IMR-90 (cell line): ENCODE results near the gene INPP1. TPM values are rescaled to one million over a fixed set of nuclear protein-coding genes. Genes with fewer than 3 reads are reported as not detected.

Source experiments
- ATAC-seq: fragments of 200-7000 bp; cut with Tn5 transposase; 2 replicates; pipeline ENCODE4 v1.9.1; 2020; ENCODE audit warnings: low read depth, mild to moderate bottlenecking, moderate library complexity
- BruUV-seq: library from RNA; stranded (reverse); fragments of 400-500 nt; replicated peaks from 2 replicates; lab custom pipeline; 2021; lab: Mats Ljungman, UMichigan
- CTCF ChIA-PET: fragments of 300-600 bp; formaldehyde crosslinking; extraction: SDS; loops from one replicate; lab custom pipeline; 2021; ENCODE audit warnings: antibody characterized with exemption; lab: Yijun Ruan, JAX
- POLR2A ChIA-PET: fragments of 300-600 bp; sonication (Branson Sonifier 250); formaldehyde crosslinking; loops from one replicate; lab custom pipeline; 2022; ENCODE audit warnings: antibody characterized with exemption; ENCODE audit not compliant: unreplicated experiment; lab: Charles Lee
- DNase-seq: peaks from one replicate; pipeline ENCODE4 v3.0.0; 2013
- H2AFZ ChIP-seq: replicated peaks from 2 replicates; pipeline ENCODE3; 2013; ENCODE audit warnings: low read length, mild to moderate bottlenecking; ENCODE audit not compliant: poor library complexity
- H2AK5ac ChIP-seq: 2 replicates; pipeline ENCODE4 v1.6.1; 2013; ENCODE audit warnings: low read depth, low read length, inconsistent platforms
- H2AK9ac ChIP-seq: replicated peaks from 2 replicates; pipeline ENCODE3; 2013; ENCODE audit warnings: mild to moderate bottlenecking, low read depth, low read length, moderate library complexity; ENCODE audit not compliant: poor library complexity
- H2BK120ac ChIP-seq: 2 replicates; pipeline ENCODE4 v1.6.1; 2013; ENCODE audit warnings: low read depth, low read length, inconsistent platforms
- H2BK15ac ChIP-seq: 3 replicates; pipeline ENCODE4 v1.6.1; 2013; ENCODE audit warnings: low read depth, low read length, inconsistent platforms
- H2BK20ac ChIP-seq: 2 replicates; pipeline ENCODE4 v1.6.1; 2013; ENCODE audit warnings: low read depth, mild to moderate bottlenecking, inconsistent platforms, low read length, moderate library complexity
- H2BK5ac ChIP-seq: 2 replicates; pipeline ENCODE4 v1.6.1; 2013; ENCODE audit warnings: mild to moderate bottlenecking, low read depth, low read length, inconsistent platforms; ENCODE audit not compliant: poor library complexity, severe bottlenecking
- H3K14ac ChIP-seq: replicated peaks from 2 replicates; pipeline ENCODE4 v1.6.1; 2013; ENCODE audit warnings: low read depth, low read length, inconsistent platforms
- H3K18ac ChIP-seq: 2 replicates; pipeline ENCODE4 v1.6.1; 2013; ENCODE audit warnings: low read depth, low read length, control low read depth
- H3K23ac ChIP-seq: 2 replicates; pipeline ENCODE4 v1.6.1; 2013; ENCODE audit warnings: low read depth, low read length, inconsistent platforms
- H3K27ac ChIP-seq: 2 replicates; pipeline ENCODE4 v1.5.1; 2013; ENCODE audit warnings: mild to moderate bottlenecking, control low read depth, low read length; ENCODE audit not compliant: insufficient read depth
- H3K27me3 ChIP-seq: 2 replicates; pipeline ENCODE4 v1.6.1; 2013; ENCODE audit warnings: low read length; ENCODE audit not compliant: control insufficient read depth, insufficient read depth
- H3K36me3 ChIP-seq: 2 replicates; pipeline ENCODE4 v1.6.1; 2013; ENCODE audit warnings: low read length, mixed read lengths; ENCODE audit not compliant: control insufficient read depth, insufficient read depth
- H3K4ac ChIP-seq: 2 replicates; pipeline ENCODE4 v1.6.1; 2013; ENCODE audit warnings: low read depth, low read length, inconsistent platforms
- H3K4me1 ChIP-seq: 2 replicates; pipeline ENCODE4 v1.6.1; 2013; ENCODE audit warnings: low read length, mixed read lengths; ENCODE audit not compliant: control insufficient read depth, insufficient read depth
- H3K4me2 ChIP-seq: 2 replicates; pipeline ENCODE4 v1.6.1; 2013; ENCODE audit warnings: low read depth, mild to moderate bottlenecking, control low read depth, low read length, moderate library complexity
- H3K4me3 ChIP-seq: 2 replicates; pipeline ENCODE4 v1.5.1; 2013; ENCODE audit warnings: low read depth, mild to moderate bottlenecking, control low read depth, low read length, moderate library complexity; ENCODE audit not compliant: insufficient read depth
- H3K56ac ChIP-seq: 2 replicates; pipeline ENCODE4 v1.6.1; 2013; ENCODE audit warnings: low read length, inconsistent platforms; ENCODE audit not compliant: insufficient read depth; ENCODE audit errors: extremely low read depth
- H3K79me1 ChIP-seq, 2 experiments: 2 replicates each; pipeline ENCODE4 v1.6.1; 2013; ENCODE audit warnings: low read length in 2 of 2, inconsistent platforms in 1 of 2, low read depth in 1 of 2
- H3K9ac ChIP-seq: 2 replicates; pipeline ENCODE4 v1.6.1; 2013; ENCODE audit warnings: low read depth, low read length, control low read depth
- H3K9me1 ChIP-seq: 2 replicates; pipeline ENCODE4 v1.6.1; 2013; ENCODE audit warnings: low read length, inconsistent platforms; ENCODE audit not compliant: insufficient read depth
- H3K9me3 ChIP-seq: 2 replicates; pipeline ENCODE4 v1.6.1; 2013; ENCODE audit warnings: low read length; ENCODE audit not compliant: control insufficient read depth, insufficient read depth
- H4K20me1 ChIP-seq: 2 replicates; pipeline ENCODE4 v1.6.1; 2013; ENCODE audit warnings: low read length, inconsistent platforms; ENCODE audit not compliant: insufficient read depth
- H4K5ac ChIP-seq: 2 replicates; pipeline ENCODE4 v1.6.1; 2013; ENCODE audit warnings: mild to moderate bottlenecking, low read depth, low read length, control low read depth
- H4K8ac ChIP-seq, 2 experiments: 2 replicates each; pipeline ENCODE4 v1.6.1; 2013; ENCODE audit warnings: low read depth in 2 of 2, low read length in 2 of 2, control low read depth in 1 of 2, inconsistent platforms in 1 of 2
- H4K91ac ChIP-seq: 2 replicates; pipeline ENCODE4 v1.6.1; 2013; ENCODE audit warnings: low read depth, low read length, inconsistent platforms; ENCODE audit not compliant: insufficient read depth
- CEBPB ChIP-seq: IDR thresholded peaks from 2 replicates; pipeline ENCODE4 v1.6.1; 2012; ENCODE audit warnings: low read depth, low read length, improper control_type of control experiment
- MAZ ChIP-seq: IDR thresholded peaks from 2 replicates; pipeline ENCODE4 v1.6.1; 2012; ENCODE audit warnings: low read depth, mild to moderate bottlenecking, low read length, improper control_type of control experiment, moderate library complexity, borderline replicate concordance
- dilution Hi-C: fragments of 300-500 bp; cut with HindIII; formaldehyde crosslinking; loops from one replicate; pipeline ENCODE4 v1.14.3; 2018; ENCODE audit warnings: low sequenced_read_pairs; ENCODE audit not compliant: unreplicated experiment
- in situ Hi-C: fragments of 300-500 bp; cut with MboI; formaldehyde crosslinking; loops from 3 replicates; pipeline ENCODE4 v1.14.3; 2019; ENCODE audit warnings: low sequenced_read_pairs, inconsistent platforms, mixed read lengths
- intact Hi-C: fragments of 100-400 bp; cut with micrococcal nuclease; formaldehyde crosslinking; loops from 2 replicates; pipeline ENCODE4 v1.10.0; 2022
- polyA plus RNA-seq, 3 experiments: library from polyadenylated mRNA; depleted of rRNA; stranded (reverse); fragments of >200 nt; gene quantifications; 2 replicates each; pipeline ENCODE4 v1.2.3, GENCODE V29; 2012; ENCODE audit warnings: low replicate concordance in 1 of 3
- total RNA-seq: library from RNA; depleted of rRNA; stranded (reverse); fragments of >200 nt; gene quantifications from 2 replicates; pipeline ENCODE4 v1.2.3, GENCODE V29; 2012

INPP1 gene
- total and polyA plus RNA-seq, 2 of the 4 experiments (the other 2 are of a cell fraction) = 4.1 to 10.1 TPM

- no peak overlapping the region for H3K4me2 ChIP-seq
Measured at GRCh38 chr2:190360561-190360960, 17.2 kb downstream of the INPP1 start.

More at GRCh38 chr2:190360561-190360960, 17.2 kb downstream of the INPP1 start:
- in situ Hi-C loops (no loop called here), intact Hi-C loops (no loop called here), dilution Hi-C loops (no loop called here)
- no peak for ATAC-seq
- Histone ChIP-seq H4K8ac (no peak overlapping the region), H3K14ac (no peak overlapping the region), H3K9me1 (peaks cover 4% of the 10 kb centered on the region; the same call in 1 of the 2 replicates), H3K9me3 (no peaks in the 10 kb centered on the region), H3K4me3 (no peak overlapping the region), H2AFZ (no peak overlapping the region), H2AK9ac (no peak overlapping the region), H3K56ac (no peak overlapping the region), H3K9ac (no peak overlapping the region), H2BK5ac (no peak overlapping the region), H3K23ac (no peak overlapping the region), H3K27ac (no peak overlapping the region), H4K91ac (no peak overlapping the region), H3K79me1 (peaks cover 14 to 20% of the 10 kb centered on the region in 2 experiments), H2BK120ac (no peak overlapping the region), H2BK20ac (no peak overlapping the region), H3K27me3 (no peaks in the 10 kb centered on the region), H3K36me3 (peaks cover 3% of the 10 kb centered on the region; the same call in 1 of the 2 replicates), H2BK15ac (no peak overlapping the region), H3K4me1 (peaks cover 10% of the 10 kb centered on the region), H3K4ac (no peak overlapping the region), H3K18ac (no peak overlapping the region), H4K20me1 (no peaks in the 10 kb centered on the region), H4K5ac (no peak overlapping the region), H2AK5ac (no peak overlapping the region)
- TF ChIP-seq MAZ (no peak), CEBPB (peak; percentile 68)
- CTCF ChIA-PET = interaction anchor here (1.2 kb wide), 3 partner anchors 16 to 41 kb away, joined by 3 to 4 read pairs (median 4); partner anchors contain the start of gene HIBCH
- peak; percentile 22 for DNase-seq
- BruUV-seq = no TSS peak
- POLR2A ChIA-PET = no interaction called here
